ENCODE results near the gene PADI6.

Gene PADI6

GRCh38 chr1:17392199-17392740, 20.3 kb downstream of the PADI6 start:
- H3K27me3 ChIP-seq (ENCODE audit: low read length): no peaks in the 10 kb centered on the region

GRCh38 chr1:17393230-17393629, 21.2 kb downstream of the PADI6 start:
- Histone ChIP-seq H3K27me3 (ENCODE audit: low read length) (no peaks in the 10 kb centered on the region), H3F3A (ENCODE audit: insufficient read depth) (no peaks in the 10 kb centered on the region), H4K20me1 (ENCODE audit: low read depth, low read length) (no peaks in the 10 kb centered on the region), H3K4me3 (ENCODE audit: insufficient read depth, low read length, poor library complexity, severe bottlenecking) (no peak overlapping the region), H3K4me2 (ENCODE audit: low read depth, low read length, poor library complexity, severe bottlenecking) (no peak overlapping the region), H2AFZ (ENCODE audit: low read depth, low read length, severe bottlenecking) (no peak overlapping the region), H3K27ac (ENCODE audit: low read depth, low read length) (no peak overlapping the region), H3K9me3 (ENCODE audit: insufficient read depth, low read length) (no peaks in the 10 kb centered on the region), H3K9me2 (replicated peaks; ENCODE audit: insufficient read depth, low read length) (no peaks in the 10 kb centered on the region), H3K79me2 (ENCODE audit: insufficient read depth, low read length) (no peaks in the 10 kb centered on the region), H3K9ac (ENCODE audit: low read length) (no peak overlapping the region), H3K36me3 (ENCODE audit: low read length) (no peaks in the 10 kb centered on the region)
- TF ChIP-seq CTCF (IDR thresholded peaks at IDR 0.05; ENCODE audit: insufficient read depth, low read length, poor library complexity, severe bottlenecking) (no peak), EZH2phosphoT487 (conservative IDR thresholded peaks at IDR 0.05; ENCODE audit: low read length) (no peak)

More at GRCh38 chr1:17392199-17392740, 20.3 kb downstream of the PADI6 start:
- H4K20me1 ChIP-seq (ENCODE audit: low read depth, low read length): no peaks in the 10 kb centered on the region
- no peaks in the 10 kb centered on the region for H3F3A ChIP-seq (ENCODE audit: insufficient read depth)
- H3K9me3 ChIP-seq (ENCODE audit: insufficient read depth, low read length): no peaks in the 10 kb centered on the region
- no peak overlapping the region for H3K27ac ChIP-seq (ENCODE audit: low read depth, low read length)
- no peak overlapping the region for H3K4me2 ChIP-seq (ENCODE audit: low read depth, low read length, poor library complexity, severe bottlenecking)
- no peak overlapping the region for H3K9ac ChIP-seq (ENCODE audit: low read length)
- H3K9me2 ChIP-seq (replicated peaks; ENCODE audit: insufficient read depth, low read length): no peaks in the 10 kb centered on the region
- no peak overlapping the region for H3K4me3 ChIP-seq (ENCODE audit: insufficient read depth, low read length, poor library complexity, severe bottlenecking)
- TF ChIP-seq CTCF (IDR thresholded peaks at IDR 0.05; ENCODE audit: insufficient read depth, low read length, poor library complexity, severe bottlenecking) (no peak), EZH2phosphoT487 (conservative IDR thresholded peaks at IDR 0.05; ENCODE audit: low read length) (no peak)
- H2AFZ ChIP-seq (ENCODE audit: low read depth, low read length, severe bottlenecking): no peak overlapping the region
- no peaks in the 10 kb centered on the region for H3K36me3 ChIP-seq (ENCODE audit: low read length)
- no peaks in the 10 kb centered on the region for H3K79me2 ChIP-seq (ENCODE audit: insufficient read depth, low read length)

GRCh38 chr1:17397910-17398695, 26.1 kb downstream of the PADI6 start:
- no peaks in the 10 kb centered on the region for H3F3A ChIP-seq (ENCODE audit: insufficient read depth)
- no peaks in the 10 kb centered on the region for H3K9me2 ChIP-seq (replicated peaks; ENCODE audit: insufficient read depth, low read length)
- no peaks in the 10 kb centered on the region for H3K27me3 ChIP-seq (ENCODE audit: low read length)
- no peak overlapping the region for H3K27ac ChIP-seq (ENCODE audit: low read depth, low read length)
- no peak overlapping the region for H3K9ac ChIP-seq (ENCODE audit: low read length)
- TF ChIP-seq CTCF (IDR thresholded peaks at IDR 0.05; ENCODE audit: insufficient read depth, low read length, poor library complexity, severe bottlenecking) (no peak), EZH2phosphoT487 (conservative IDR thresholded peaks at IDR 0.05; ENCODE audit: low read length) (no peak)
- no peaks in the 10 kb centered on the region for H3K36me3 ChIP-seq (ENCODE audit: low read length)
- no peak overlapping the region for H2AFZ ChIP-seq (ENCODE audit: low read depth, low read length, severe bottlenecking)
- no peak overlapping the region for H3K4me3 ChIP-seq (ENCODE audit: insufficient read depth, low read length, poor library complexity, severe bottlenecking)
- H3K9me3 ChIP-seq (ENCODE audit: insufficient read depth, low read length): no peaks in the 10 kb centered on the region
- H4K20me1 ChIP-seq (ENCODE audit: low read depth, low read length): no peaks in the 10 kb centered on the region
- no peaks in the 10 kb centered on the region for H3K79me2 ChIP-seq (ENCODE audit: insufficient read depth, low read length)
- no peak overlapping the region for H3K4me2 ChIP-seq (ENCODE audit: low read depth, low read length, poor library complexity, severe bottlenecking)

Data from SU-DHL-6 (cell line).